Adipocyte (in vitro differentiated cells): ENCODE measurements around the gene CMC1.
A peak's percentile ranks its signal among the peaks of the same experiment; 100 is the strongest.

Experiments
- DNase-seq: peaks from one replicate; pipeline ENCODE4 v3.0.0-alpha.2; 2015; ENCODE audit warnings: low read depth
- H3K27me3 ChIP-seq: replicated peaks from 2 replicates; pipeline ENCODE4 v1.7.0; 2013; ENCODE audit warnings: mild to moderate bottlenecking, low read length, moderate library complexity; ENCODE audit not compliant: control insufficient read depth, insufficient read depth
- H3K36me3 ChIP-seq: 2 replicates; pipeline ENCODE4 v1.7.0; 2013; ENCODE audit warnings: low read length, mild to moderate bottlenecking, moderate library complexity; ENCODE audit not compliant: control insufficient read depth, insufficient read depth, severe bottlenecking
- H3K4me1 ChIP-seq: 2 replicates; pipeline ENCODE4 v1.7.0; 2013; ENCODE audit warnings: mild to moderate bottlenecking, low read length, moderate library complexity; ENCODE audit not compliant: control insufficient read depth, insufficient read depth
- H3K4me3 ChIP-seq: 2 replicates; pipeline ENCODE4 v1.7.0; 2013; ENCODE audit warnings: mild to moderate bottlenecking, low read length, moderate library complexity
- H3K9ac ChIP-seq: 2 replicates; pipeline ENCODE4 v1.7.0; 2013; ENCODE audit warnings: mild to moderate bottlenecking, low read length, moderate library complexity
- H3K9me3 ChIP-seq: 2 replicates; pipeline ENCODE4 v1.7.0; 2013; ENCODE audit warnings: mild to moderate bottlenecking, low read length, moderate library complexity; ENCODE audit not compliant: control insufficient read depth

Gene CMC1

GRCh38 chr3:28337230-28337629, 95.8 kb downstream of the CMC1 start:
- H3K4me1 ChIP-seq: peaks cover 15% of the 10 kb centered on the region
- H3K9ac ChIP-seq: no peak overlapping the region
- no peak overlapping the region for H3K4me3 ChIP-seq
- H3K36me3 ChIP-seq: peaks cover 74% of the 10 kb centered on the region
- no peak for DNase-seq
- no peaks in the 10 kb centered on the region for H3K9me3 ChIP-seq
- H3K27me3 ChIP-seq: no peaks in the 10 kb centered on the region

- DNase-seq: no peak
- H3K9ac ChIP-seq: no peak overlapping the region
- H3K27me3 ChIP-seq: no peaks in the 10 kb centered on the region
- H3K36me3 ChIP-seq: peaks cover 22% of the 10 kb centered on the region
- H3K9me3 ChIP-seq: no peaks in the 10 kb centered on the region
- no peak overlapping the region for H3K4me3 ChIP-seq
- peaks cover 55% of the 10 kb centered on the region for H3K4me1 ChIP-seq
Observed at GRCh38 chr3:28343144-28343543, 101.7 kb downstream of the CMC1 start.

GRCh38 chr3:28345690-28346089, 104.3 kb downstream of the CMC1 start:
- no peaks in the 10 kb centered on the region for H3K9me3 ChIP-seq
- H3K27me3 ChIP-seq: no peaks in the 10 kb centered on the region
- DNase-seq: no peak
- no peaks in the 10 kb centered on the region for H3K36me3 ChIP-seq
- H3K4me1 ChIP-seq: peaks cover 64% of the 10 kb centered on the region
- H3K4me3 ChIP-seq: peak overlapping the region; percentile 93
- no peak overlapping the region for H3K9ac ChIP-seq

- Histone ChIP-seq H3K4me3 (peak overlapping the region; percentile 93), H3K9ac (peak overlapping the region; percentile 98), H3K4me1 (peaks cover 47% of the 10 kb centered on the region), H3K9me3 (no peaks in the 10 kb centered on the region), H3K36me3 (no peaks in the 10 kb centered on the region), H3K27me3 (no peaks in the 10 kb centered on the region)
- DNase-seq: peak; percentile 94
Observed at GRCh38 chr3:28347374-28348264, 106.2 kb downstream of the CMC1 start.

- H3K4me1 ChIP-seq: peaks cover 44% of the 10 kb centered on the region
- no peaks in the 10 kb centered on the region for H3K9me3 ChIP-seq
- H3K36me3 ChIP-seq: no peaks in the 10 kb centered on the region
- H3K27me3 ChIP-seq: no peaks in the 10 kb centered on the region
- H3K9ac ChIP-seq: peak overlapping the region; percentile 98
- peak; percentile 95 for DNase-seq
- H3K4me3 ChIP-seq: peak overlapping the region; percentile 93
Observed at GRCh38 chr3:28348265-28348628, 106.8 kb downstream of the CMC1 start.

GRCh38 chr3:28348629-28349468, 107.4 kb downstream of the CMC1 start, which contains the start of the genes AZI2 and ZCWPW2:
TSS of gene AZI2 (minus strand) at chr3:28348824. CDS start at chr3:28340617, 8,207 bp downstream.
TSS of gene ZCWPW2 (plus strand) at chr3:28348721. CDS start at chr3:28413069, 64,348 bp downstream.
- Histone ChIP-seq H3K27me3 (no peaks in the 10 kb centered on the region), H3K36me3 (no peaks in the 10 kb centered on the region), H3K4me1 (peaks cover 44% of the 10 kb centered on the region), H3K9ac (peak within 1 kb of the TSS; percentile 98), H3K4me3 (peak within 1 kb of the TSS; percentile 93), H3K9me3 (no peaks in the 10 kb centered on the region)
- peak; percentile 99 for DNase-seq

GRCh38 chr3:28349469-28350000, 108.1 kb downstream of the CMC1 start:
- H3K36me3 ChIP-seq: no peaks in the 10 kb centered on the region
- H3K4me1 ChIP-seq: peaks cover 39% of the 10 kb centered on the region
- no peak for DNase-seq
- no peaks in the 10 kb centered on the region for H3K9me3 ChIP-seq
- peak overlapping the region; percentile 93 for H3K4me3 ChIP-seq
- peak overlapping the region; percentile 98 for H3K9ac ChIP-seq
- no peaks in the 10 kb centered on the region for H3K27me3 ChIP-seq
